ENCODE results near the gene RTF1. TPM values are rescaled to one million over a fixed set of nuclear protein-coding genes. Genes with fewer than 3 reads are reported as not detected.
"Not testable (repeated sequence)": the region's sequence is repeated elsewhere in the genome, so short reads cannot be mapped to it uniquely, and the experiment has no call there.

RTF1 gene
- total RNA-seq, 2 experiments from 2014 or later, result 26.8 to 30.0 TPM

DNA sequence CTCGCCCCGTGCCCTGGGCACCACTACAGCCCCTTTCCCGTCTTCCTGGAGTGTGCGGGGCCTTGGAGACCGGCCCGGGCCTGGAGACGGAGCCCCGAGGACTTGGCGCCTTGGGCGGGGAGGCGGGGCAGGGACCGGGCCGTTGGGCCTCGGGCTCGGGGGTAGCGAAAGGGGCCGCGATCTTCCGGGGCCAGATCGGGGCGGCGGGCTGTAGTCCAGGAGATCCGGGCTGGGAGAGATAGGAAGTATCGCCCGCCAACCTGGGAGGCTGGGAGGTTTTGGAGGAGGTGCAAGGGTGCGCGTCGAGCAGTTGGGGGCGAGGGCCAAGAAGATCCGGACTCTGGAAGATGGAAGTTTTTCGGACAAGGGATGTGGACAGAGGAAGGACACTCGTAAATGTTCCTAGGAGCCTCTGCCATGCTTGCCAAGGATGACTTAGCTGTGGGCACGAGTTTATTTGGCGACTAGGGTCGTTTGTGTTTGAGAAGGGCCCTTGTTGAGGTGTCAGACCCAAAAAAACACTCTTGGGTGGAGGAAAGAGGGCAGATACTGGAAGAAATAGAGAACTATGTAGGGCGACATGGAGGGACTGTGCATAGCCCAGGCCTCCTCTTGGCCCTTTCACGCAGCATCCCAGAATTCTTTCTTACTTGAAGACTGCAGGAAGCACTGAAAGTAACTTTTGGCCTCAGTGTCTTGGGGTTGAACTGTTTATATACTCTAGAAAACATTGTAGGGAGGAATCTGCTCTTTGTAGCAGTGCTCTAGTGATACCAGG, 712 bp downstream of the RTF1 start:
- intact Hi-C loops (cut with micrococcal nuclease), result no loop called here
- H3K4me3 Mint-ChIP-seq, result peak overlapping the region; percentile 92
- no peaks in the 10 kb centered on the region for H3K27me3 Mint-ChIP-seq
- peak; percentile 40 for DNase-seq
- H3K4me1 Mint-ChIP-seq (ENCODE audit: low read depth), result peaks cover 30% of the 10 kb centered on the region
- ATAC-seq, result peak; percentile 42
- ChIA-PET CTCF (interaction anchor here (0.9 kb wide), 1 partner anchor 10 kb away, joined by 3 read pairs; no protein-coding TSS in a partner anchor), POLR2A (interaction anchor here (1.1 to 2.0 kb wide), 3 partner anchors 27 to 357 kb away, joined by 3 to 5 read pairs (median 4); partner anchors contain the start of gene MAPKBP1)
- H3K27ac Mint-ChIP-seq, result peak overlapping the region; percentile 79
- TF ChIP-seq, protein P1, sequence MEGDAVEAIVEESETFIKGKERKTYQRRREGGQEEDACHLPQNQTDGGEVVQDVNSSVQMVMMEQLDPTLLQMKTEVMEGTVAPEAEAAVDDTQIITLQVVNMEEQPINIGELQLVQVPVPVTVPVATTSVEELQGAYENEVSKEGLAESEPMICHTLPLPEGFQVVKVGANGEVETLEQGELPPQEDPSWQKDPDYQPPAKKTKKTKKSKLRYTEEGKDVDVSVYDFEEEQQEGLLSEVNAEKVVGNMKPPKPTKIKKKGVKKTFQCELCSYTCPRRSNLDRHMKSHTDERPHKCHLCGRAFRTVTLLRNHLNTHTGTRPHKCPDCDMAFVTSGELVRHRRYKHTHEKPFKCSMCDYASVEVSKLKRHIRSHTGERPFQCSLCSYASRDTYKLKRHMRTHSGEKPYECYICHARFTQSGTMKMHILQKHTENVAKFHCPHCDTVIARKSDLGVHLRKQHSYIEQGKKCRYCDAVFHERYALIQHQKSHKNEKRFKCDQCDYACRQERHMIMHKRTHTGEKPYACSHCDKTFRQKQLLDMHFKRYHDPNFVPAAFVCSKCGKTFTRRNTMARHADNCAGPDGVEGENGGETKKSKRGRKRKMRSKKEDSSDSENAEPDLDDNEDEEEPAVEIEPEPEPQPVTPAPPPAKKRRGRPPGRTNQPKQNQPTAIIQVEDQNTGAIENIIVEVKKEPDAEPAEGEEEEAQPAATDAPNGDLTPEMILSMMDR (IDR thresholded peaks at IDR 0.05), result no peak
- peaks cover 14% of the 10 kb centered on the region for H3K36me3 Mint-ChIP-seq (ENCODE audit: low read depth)
- no peaks in the 10 kb centered on the region for H3K9me3 Mint-ChIP-seq

DNA sequence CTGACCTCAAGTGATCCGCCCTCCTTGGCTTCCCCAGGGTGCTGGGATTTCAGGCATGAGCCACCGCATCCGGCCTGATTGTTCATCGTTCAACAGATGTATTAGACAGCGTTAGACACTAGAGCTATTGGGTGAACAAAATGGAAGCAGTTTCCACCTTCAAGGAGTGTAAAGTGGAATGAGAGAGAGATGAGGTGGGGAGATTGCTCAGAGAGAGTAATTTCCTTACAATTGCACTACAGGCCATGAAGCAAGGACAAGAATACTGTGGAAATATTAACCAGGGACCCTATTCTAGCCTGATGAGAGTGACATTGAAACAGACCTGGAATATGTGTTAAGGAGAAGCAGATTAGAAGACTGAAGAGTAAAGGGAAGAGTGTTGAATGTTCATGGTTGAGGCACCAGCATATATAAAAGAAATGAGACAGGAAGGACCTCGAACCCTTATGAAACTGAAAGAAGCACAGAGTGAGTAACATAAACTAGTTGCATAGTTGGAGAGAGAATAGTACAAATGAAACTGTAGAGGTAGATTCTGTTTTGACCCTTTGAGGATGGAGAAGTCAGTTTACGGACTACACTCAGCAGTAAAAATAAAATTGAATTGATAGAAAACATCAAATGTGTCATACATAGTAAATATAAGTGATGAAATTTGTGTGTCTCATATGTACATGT, 7.2 kb downstream of the RTF1 start:
- no peak for DNase-seq
- Mint-ChIP-seq H3K36me3 (ENCODE audit: low read depth) (peaks cover 2% of the 10 kb centered on the region), H3K4me1 (ENCODE audit: low read depth) (peaks cover 26% of the 10 kb centered on the region), H3K27me3 (no peaks in the 10 kb centered on the region), H3K9me3 (no peaks in the 10 kb centered on the region), H3K4me3 (peak overlapping the region; percentile 1), H3K27ac (peak overlapping the region; percentile 67)
- ChIA-PET POLR2A (no interaction called here), CTCF (no interaction called here)
- intact Hi-C loops (cut with micrococcal nuclease), result no loop called here
- TF ChIP-seq, protein P1 (IDR thresholded peaks at IDR 0.05), result no peak
- peak; percentile 89 for ATAC-seq

DNA sequence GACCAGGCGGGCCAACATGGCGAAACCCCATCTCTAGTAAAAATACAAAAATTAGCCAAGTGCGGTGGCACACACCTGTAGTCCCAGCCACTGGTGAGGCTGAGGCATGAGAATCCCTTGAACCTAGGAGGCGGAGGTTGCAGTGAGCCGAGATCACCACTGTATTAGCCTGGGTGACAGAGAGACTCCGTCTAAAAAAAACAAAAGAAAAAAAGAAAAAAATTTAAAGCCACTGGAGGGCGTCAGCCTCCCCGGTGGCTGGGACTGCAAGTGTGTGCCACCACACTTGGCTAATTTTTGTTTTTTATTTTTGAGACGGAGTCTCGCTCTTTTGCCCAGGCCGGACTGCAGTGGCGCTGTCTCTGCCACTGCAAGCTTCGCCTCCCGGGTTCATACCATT, 7.9 kb downstream of the RTF1 start:
- peaks cover 30% of the 10 kb centered on the region for H3K4me1 Mint-ChIP-seq (ENCODE audit: low read depth)
- peak overlapping the region; percentile 1 for H3K4me3 Mint-ChIP-seq
- H3K9me3 Mint-ChIP-seq, result no peaks in the 10 kb centered on the region
- TF ChIP-seq, protein P1 (IDR thresholded peaks at IDR 0.05), result no peak
- H3K36me3 Mint-ChIP-seq (ENCODE audit: low read depth), result peaks cover 2% of the 10 kb centered on the region
- CTCF ChIA-PET, result interaction anchor here (1.1 kb wide), 1 partner anchor 92 kb away, joined by 3 read pairs; the partner anchor contains the start of genes NUSAP1 and OIP5
- H3K27ac Mint-ChIP-seq, result peak overlapping the region; percentile 67
- ATAC-seq (no peak), DNase-seq (no peak)
- POLR2A ChIA-PET, result no interaction called here
- H3K27me3 Mint-ChIP-seq, result no peaks in the 10 kb centered on the region
- intact Hi-C loops (cut with micrococcal nuclease), result no loop called here

DNA sequence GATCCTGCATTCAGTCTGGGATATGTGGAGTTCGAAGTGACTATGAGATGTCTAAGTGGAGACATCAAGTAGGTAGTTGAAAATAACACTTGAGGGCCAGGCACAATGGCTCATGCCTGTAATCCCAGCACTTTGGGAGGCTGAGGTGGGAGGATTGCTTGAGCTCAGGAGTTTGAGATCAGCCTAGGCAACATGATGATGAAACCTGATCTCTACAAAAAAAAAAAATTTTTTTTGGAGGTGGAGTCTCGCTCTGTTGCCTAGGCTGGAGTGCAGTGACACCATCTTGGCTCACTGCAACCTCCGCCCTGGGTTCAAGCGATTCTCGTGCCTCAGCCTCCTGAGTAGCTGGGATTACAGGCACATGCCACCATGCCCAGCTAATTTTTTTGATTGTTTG, 9.0 kb downstream of the RTF1 start:
- ATAC-seq; H3K9me3 Mint-ChIP-seq; H3K27ac Mint-ChIP-seq; POLR2A ChIA-PET; DNase-seq; H3K4me3 Mint-ChIP-seq; H3K36me3 Mint-ChIP-seq (ENCODE audit: low read depth); intact Hi-C loops (cut with micrococcal nuclease); H3K27me3 Mint-ChIP-seq: not testable (repeated sequence)
- peaks cover 26% of the 10 kb centered on the region for H3K4me1 Mint-ChIP-seq (ENCODE audit: low read depth)
- CTCF ChIA-PET, result interaction anchor here (1.1 kb wide), 1 partner anchor 93 kb away, joined by 3 read pairs; the partner anchor contains the start of genes NUSAP1 and OIP5

DNA sequence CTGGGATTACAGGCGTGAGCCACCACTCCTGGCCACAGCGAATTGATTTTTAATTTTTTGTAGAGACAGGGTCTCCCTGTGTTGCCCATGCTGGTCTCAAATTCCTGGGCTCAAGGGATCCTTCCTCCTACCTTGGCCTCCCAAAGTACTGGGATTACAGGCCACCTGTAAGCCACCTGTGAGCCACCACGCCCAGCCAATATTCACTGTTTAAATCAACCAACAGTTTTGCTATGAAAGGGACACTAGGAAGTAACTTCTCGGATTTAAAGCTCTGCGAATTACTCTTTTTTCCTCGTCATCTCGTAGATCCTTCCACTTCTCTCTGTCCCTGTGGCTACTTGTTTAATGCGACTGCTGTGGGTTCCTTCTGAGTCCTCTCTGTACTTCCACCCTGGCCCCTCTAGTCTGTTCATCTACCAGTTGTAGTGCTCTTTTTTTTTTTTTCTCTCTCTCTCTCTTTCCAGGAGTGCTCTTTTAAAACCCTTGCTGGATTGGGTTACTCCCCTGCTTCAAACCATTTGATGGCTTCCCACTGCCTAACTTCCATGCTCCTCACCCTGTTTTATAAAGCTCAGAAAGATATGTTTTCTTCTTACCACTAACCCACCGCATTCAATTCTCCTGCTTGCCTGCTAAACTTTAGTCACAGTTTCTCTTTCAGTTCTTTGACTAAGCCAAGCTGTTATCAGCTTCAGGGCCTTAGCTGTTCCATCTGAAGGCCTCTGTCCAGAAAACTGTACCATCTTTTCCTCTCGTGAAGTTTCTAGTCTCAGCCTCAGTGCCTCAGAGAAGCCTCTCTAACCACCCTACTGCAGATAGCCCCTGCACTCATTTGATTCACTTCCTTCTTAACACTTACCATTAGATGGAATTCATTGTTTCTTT, 12.4 kb downstream of the RTF1 start:
- CTCF ChIA-PET, result interaction anchor here (1.4 kb wide), 1 partner anchor 35 kb away, joined by 3 read pairs; no protein-coding TSS in a partner anchor
- intact Hi-C loops (cut with micrococcal nuclease), result no loop called here
- peak overlapping the region; percentile 79 for H3K27ac Mint-ChIP-seq
- TF ChIP-seq, protein P1 (IDR thresholded peaks at IDR 0.05), result no peak
- ATAC-seq (peak; percentile 86), DNase-seq (peak; percentile 20)
- no peaks in the 10 kb centered on the region for H3K27me3 Mint-ChIP-seq
- peaks cover 23% of the 10 kb centered on the region for H3K4me1 Mint-ChIP-seq (ENCODE audit: low read depth)
- H3K9me3 Mint-ChIP-seq, result no peaks in the 10 kb centered on the region
- POLR2A ChIA-PET, result interaction anchor here (0.6 to 1.1 kb wide), 3 partner anchors 13 to 51 kb away, joined by 3 to 4 read pairs (median 3); partner anchors contain the start of gene RTF1
- peaks cover 3% of the 10 kb centered on the region for H3K36me3 Mint-ChIP-seq (ENCODE audit: low read depth)
- peak overlapping the region; percentile 4 for H3K4me3 Mint-ChIP-seq

All from activated CD8-positive, alpha-beta T cell treated with anti-CD3 and anti-CD28 coated beads for 36 hours (primary cell).